PFSK-1 (cell line): ENCODE results near the gene HCRT.

ENCODE experiments used
- POLR2AphosphoS5 ChIP-seq: IDR thresholded peaks from 2 replicates; pipeline ENCODE4 v1.6.1; 2012; ENCODE audit warnings: low read depth, mild to moderate bottlenecking, control low read depth, low read length, moderate library complexity
- REST ChIP-seq, 2 experiments: IDR thresholded peaks; 2 replicates each; pipeline versions ENCODE4 v1.6.1 to v1.8.0; 2011 to 2012; ENCODE audit warnings: low read depth in 2 of 2, low read length in 2 of 2, control low read depth in 1 of 2, inconsistent platforms in 1 of 2, mild to moderate bottlenecking in 1 of 2, moderate library complexity in 1 of 2; ENCODE audit not compliant: insufficient read depth in 1 of 2
- SIN3A ChIP-seq: IDR thresholded peaks from 2 replicates; pipeline ENCODE4 v1.6.1; 2012; ENCODE audit warnings: mild to moderate bottlenecking, low read length, moderate library complexity, borderline replicate concordance; ENCODE audit not compliant: insufficient read depth
- TAF1 ChIP-seq: IDR thresholded peaks from 2 replicates; pipeline ENCODE4 v1.6.1; 2012; ENCODE audit warnings: low read length, control low read depth, borderline replicate concordance; ENCODE audit not compliant: insufficient read depth

GRCh38 chr17:42138749-42139492, 46.3 kb downstream of the HCRT start:
- no peak for TF ChIP-seq REST (IDR thresholded peaks at IDR 0.05; ENCODE audit: insufficient read depth in 1 of 2, low read depth in 2 of 2, low read length in 2 of 2)
- TF ChIP-seq SIN3A: no peak
- TF ChIP-seq POLR2AphosphoS5: no peak
- TF ChIP-seq TAF1: no peak
